Panc1 (cell line): Measurements from ENCODE around the gene HDHD3.

ENCODE experiments used
- CTCF ChIP-seq: fragments of 450-650 bp; IDR thresholded peaks from 2 replicates; pipeline ENCODE4 v1.5.1; 2017; ENCODE audit warnings: mild to moderate bottlenecking
- POLR2AphosphoS5 ChIP-seq: IDR thresholded peaks from 2 replicates; pipeline ENCODE4 v1.6.1; 2012; ENCODE audit warnings: mild to moderate bottlenecking, low read depth, low read length, moderate library complexity

GRCh38 chr9:113421726-113422125, 44.9 kb upstream of the HDHD3 start:
- TF ChIP-seq CTCF (no peak), POLR2AphosphoS5 (no peak)
